NB4 (cell line): ENCODE results near the gene FMC1.
A peak's percentile ranks its signal among the peaks of the same experiment; 100 is the strongest.

Experiments used
- CTCF ChIP-seq: IDR thresholded peaks from one replicate; pipeline ENCODE4 v1.5.1; 2012; ENCODE audit warnings: low read depth, low read length
- POLR2A ChIP-seq: IDR thresholded peaks from 2 replicates; pipeline ENCODE4 v1.6.1; 2011; ENCODE audit warnings: mild to moderate bottlenecking; ENCODE audit not compliant: insufficient read length; ENCODE audit errors: extremely low read depth

- TF ChIP-seq POLR2A, result peak; percentile 82
- TF ChIP-seq CTCF, result peak; percentile 23
Observed at GRCh38 chr7:139341058-139341775, at the start of gene FMC1.
